Panc1 (cell line): ENCODE data around the gene ADARB2.

ENCODE experiments used
- CTCF ChIP-seq: fragments of 450-650 bp; IDR thresholded peaks from 2 replicates; pipeline ENCODE4 v1.5.1; 2017; ENCODE audit warnings: mild to moderate bottlenecking
- POLR2AphosphoS5 ChIP-seq: IDR thresholded peaks from 2 replicates; pipeline ENCODE4 v1.6.1; 2012; ENCODE audit warnings: mild to moderate bottlenecking, low read depth, low read length, moderate library complexity
- REST ChIP-seq, 2 experiments: IDR thresholded peaks; 2 replicates each; pipeline ENCODE4 v1.6.1; 2011 to 2012; ENCODE audit warnings: low read depth in 2 of 2, control low read depth in 1 of 2, low read length in 1 of 2, mild to moderate bottlenecking in 1 of 2, moderate library complexity in 1 of 2; ENCODE audit not compliant: insufficient read depth in 1 of 2
- TCF7L2 ChIP-seq: IDR thresholded peaks from 2 replicates; pipeline ENCODE4 v1.6.1; 2011; ENCODE audit warnings: mild to moderate bottlenecking, low read depth, low read length, inconsistent platforms

- no peak for TF ChIP-seq REST (IDR thresholded peaks at IDR 0.05; ENCODE audit: insufficient read depth in 1 of 2, low read depth in 2 of 2, low read length in 1 of 2)
- no peak for TF ChIP-seq CTCF
- TF ChIP-seq POLR2AphosphoS5: no peak
- TF ChIP-seq TCF7L2: no peak
These were observed 5.8 kb upstream of the ADARB2 start for GRCh38 chr10:1743141-1743540.
